22Rv1 (cell line): ENCODE results near the gene COTL1.

Experiments
- H3K27ac ChIP-seq: fragments of 450-650 bp; 2 replicates; pipeline ENCODE4 v1.5.1; 2017
- ZFX ChIP-seq: fragments of 450-650 bp; IDR thresholded peaks from 2 replicates; pipeline ENCODE4 v1.6.1; 2017; ENCODE audit warnings: antibody characterized with exemption, borderline replicate concordance
- TF ChIP-seq, protein P1 (sequence below): fragments of 450-650 bp; IDR thresholded peaks from 2 replicates; pipeline ENCODE4 v1.5.1; 2017; ENCODE audit warnings: mild to moderate bottlenecking

COTL1 gene

DNA sequence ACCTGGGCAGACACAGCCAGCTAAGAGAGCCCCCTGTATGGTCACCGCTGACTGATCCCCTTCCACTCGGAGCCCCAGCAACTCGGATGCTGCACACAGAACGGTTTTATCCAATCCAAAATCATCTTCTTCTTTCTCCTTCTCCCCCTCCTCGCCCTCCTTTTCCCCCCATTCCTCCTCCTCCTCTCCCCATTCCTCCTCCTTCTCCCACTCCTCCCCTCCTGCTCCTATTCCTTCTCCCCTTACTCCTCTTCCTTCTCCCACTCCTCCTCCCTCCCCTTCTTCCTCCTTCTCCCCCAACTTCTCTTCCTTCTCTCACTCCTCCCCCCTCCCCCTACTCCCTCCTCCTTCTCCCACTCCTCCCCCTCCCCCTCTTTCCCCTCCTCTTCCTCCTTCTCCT lies 83.1 kb downstream of the COTL1 start:
- H3K27ac ChIP-seq, result no peak overlapping the region
- no peak for TF ChIP-seq ZFX
- TF ChIP-seq, protein P1, sequence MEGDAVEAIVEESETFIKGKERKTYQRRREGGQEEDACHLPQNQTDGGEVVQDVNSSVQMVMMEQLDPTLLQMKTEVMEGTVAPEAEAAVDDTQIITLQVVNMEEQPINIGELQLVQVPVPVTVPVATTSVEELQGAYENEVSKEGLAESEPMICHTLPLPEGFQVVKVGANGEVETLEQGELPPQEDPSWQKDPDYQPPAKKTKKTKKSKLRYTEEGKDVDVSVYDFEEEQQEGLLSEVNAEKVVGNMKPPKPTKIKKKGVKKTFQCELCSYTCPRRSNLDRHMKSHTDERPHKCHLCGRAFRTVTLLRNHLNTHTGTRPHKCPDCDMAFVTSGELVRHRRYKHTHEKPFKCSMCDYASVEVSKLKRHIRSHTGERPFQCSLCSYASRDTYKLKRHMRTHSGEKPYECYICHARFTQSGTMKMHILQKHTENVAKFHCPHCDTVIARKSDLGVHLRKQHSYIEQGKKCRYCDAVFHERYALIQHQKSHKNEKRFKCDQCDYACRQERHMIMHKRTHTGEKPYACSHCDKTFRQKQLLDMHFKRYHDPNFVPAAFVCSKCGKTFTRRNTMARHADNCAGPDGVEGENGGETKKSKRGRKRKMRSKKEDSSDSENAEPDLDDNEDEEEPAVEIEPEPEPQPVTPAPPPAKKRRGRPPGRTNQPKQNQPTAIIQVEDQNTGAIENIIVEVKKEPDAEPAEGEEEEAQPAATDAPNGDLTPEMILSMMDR, result no peak

DNA sequence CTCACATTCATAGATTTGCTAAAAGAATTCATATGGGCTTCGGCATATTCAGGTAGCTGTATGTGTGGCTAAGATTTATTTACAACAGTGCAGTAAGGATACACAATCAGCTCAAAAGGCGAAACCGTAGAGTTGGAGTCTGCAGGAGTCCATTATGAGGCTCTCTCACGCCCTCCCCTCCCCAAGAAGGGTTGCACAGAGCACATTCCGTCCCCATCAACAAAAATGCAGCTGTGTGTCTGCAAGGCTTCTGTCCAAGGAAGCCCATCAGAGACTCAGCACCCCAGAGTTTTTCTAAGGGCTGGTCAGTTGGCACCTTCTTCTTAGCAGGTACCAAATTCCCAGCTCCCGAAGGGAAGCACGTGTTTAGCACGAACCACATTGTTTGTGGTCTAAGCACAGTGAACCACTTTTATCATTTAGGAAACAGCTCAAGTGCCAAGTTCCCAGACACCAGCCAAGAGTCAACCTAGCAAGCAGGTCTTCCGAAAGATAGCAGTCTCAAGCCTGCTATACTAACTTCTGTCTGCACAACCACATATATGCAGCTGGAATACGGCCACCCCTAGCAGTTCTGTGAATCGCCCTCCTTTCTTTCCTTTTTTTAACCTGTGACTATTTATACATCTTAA lies 84.9 kb downstream of the COTL1 start:
- TF ChIP-seq, protein P1, result no peak
- TF ChIP-seq ZFX, result no peak
- no peak overlapping the region for H3K27ac ChIP-seq

DNA sequence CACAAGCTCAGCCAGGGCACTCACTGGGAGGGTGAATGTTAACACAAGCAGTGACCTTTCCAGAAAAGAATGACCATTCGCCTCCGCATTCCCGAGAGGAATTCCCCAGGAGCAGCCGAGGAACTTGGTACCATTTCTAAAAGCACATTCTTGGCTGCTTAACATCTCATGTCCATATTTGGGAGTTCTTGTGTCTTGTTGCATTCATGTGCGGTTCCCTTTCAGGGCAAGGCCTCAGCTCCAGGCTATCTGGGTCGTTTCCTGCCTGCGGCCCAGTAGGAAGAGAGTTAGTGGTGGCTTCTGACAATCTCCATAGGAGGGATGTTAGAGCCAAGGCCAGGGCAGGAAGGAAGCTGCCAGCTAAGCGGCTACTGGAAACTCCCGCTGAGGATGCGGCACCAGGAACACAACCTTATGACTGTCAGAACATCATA lies 85.6 kb downstream of the COTL1 start:
- TF ChIP-seq, protein P1, result no peak
- no peak for TF ChIP-seq ZFX
- no peak overlapping the region for H3K27ac ChIP-seq

DNA sequence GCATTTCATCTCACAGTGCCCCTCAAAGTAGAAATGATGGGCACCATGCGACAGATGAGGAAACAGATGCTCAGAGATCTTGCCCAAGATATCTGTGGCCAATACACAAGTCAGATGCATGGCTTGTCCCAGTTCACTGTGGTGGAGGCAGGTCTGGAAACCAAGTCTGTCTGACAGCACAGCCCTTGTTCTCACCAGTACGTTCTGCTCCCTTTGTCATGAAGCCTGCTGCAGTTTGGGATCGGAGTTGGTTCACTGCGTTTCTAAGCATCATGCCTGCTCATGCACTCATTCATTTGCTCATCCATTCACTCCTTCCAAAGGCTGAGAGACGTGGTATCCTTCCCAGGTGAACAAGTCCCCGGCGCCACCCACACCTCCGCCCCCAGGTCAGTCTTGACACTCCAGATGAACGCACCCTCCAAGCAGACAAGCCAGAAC lies 86.2 kb downstream of the COTL1 start:
- TF ChIP-seq ZFX, result no peak
- TF ChIP-seq, protein P1, result no peak
- no peak overlapping the region for H3K27ac ChIP-seq

DNA sequence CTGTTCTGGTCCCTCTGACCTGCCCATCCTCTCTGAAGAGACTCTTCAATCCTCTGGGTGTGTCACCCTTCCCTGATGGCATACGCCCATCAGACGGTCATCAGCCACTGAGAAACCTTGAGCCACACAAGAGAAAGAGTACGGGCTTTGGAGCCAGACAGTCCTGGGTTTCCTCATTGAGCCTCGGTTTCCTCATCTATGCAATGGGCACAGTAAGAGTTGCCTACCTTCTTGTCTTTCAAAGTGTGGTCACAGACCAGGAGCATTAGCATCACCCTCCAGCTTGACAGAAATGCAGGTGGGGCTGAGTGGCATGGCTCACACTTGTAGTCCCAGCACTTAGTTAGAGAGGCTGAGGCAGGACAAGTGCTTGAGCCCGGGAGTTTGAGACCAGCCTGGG lies 87.3 kb downstream of the COTL1 start:
- TF ChIP-seq ZFX, result no peak
- TF ChIP-seq, protein P1, result no peak
- H3K27ac ChIP-seq, result no peak overlapping the region

DNA sequence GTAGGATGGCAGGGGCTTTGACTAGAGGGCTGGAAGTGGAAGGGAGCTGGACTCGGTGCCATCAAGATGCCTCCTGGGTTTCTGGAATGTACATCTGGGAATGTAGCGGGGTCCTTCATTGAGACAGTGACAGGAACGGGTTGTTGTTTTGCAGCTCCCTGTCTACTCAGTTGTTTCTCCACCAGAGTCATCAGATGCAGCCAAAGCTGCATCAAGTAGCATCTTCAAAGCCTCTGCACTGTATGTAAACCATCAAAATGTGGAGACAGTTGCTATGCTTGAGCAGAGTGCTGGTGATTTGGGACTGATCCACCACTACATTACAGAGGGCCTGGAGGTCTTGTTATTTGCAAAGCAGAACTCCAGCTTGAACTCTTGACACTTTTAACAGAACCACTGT lies 88.3 kb downstream of the COTL1 start:
- no peak overlapping the region for H3K27ac ChIP-seq
- TF ChIP-seq ZFX, result no peak
- TF ChIP-seq, protein P1, result no peak

DNA sequence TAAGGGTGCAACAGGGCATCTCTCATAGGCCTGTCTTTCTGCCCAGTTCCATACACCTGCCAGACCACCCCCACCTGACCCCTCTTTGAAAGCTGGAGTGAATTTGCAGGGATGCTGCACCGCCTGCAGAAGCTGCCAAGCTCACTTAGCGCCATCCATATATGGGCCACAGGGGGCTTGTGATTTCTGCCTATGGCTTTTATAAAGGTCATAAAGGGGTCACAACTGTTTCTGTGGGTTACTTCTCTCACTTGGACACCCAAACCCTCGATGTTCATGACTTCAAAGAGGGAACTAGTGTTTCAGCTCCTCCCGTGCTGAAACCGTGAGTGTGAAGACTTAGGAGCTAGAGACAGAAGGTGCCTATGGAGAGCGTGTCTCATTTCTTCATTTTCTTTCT lies 89.6 kb downstream of the COTL1 start:
- H3K27ac ChIP-seq, result no peak overlapping the region
- TF ChIP-seq ZFX, result no peak
- TF ChIP-seq, protein P1, result no peak
